ENCODE data around the gene SPIRE1.

SPIRE1 gene

GRCh38 chr18:12701161-12701560, 43.3 kb upstream of the SPIRE1 start:
- peak overlapping the region; percentile 8 for H3K4me2 ChIP-seq (ENCODE audit: low read length)
- no peak overlapping the region for H3K9ac ChIP-seq
- H3K27ac ChIP-seq: no peak overlapping the region
- TF ChIP-seq, protein P1, sequence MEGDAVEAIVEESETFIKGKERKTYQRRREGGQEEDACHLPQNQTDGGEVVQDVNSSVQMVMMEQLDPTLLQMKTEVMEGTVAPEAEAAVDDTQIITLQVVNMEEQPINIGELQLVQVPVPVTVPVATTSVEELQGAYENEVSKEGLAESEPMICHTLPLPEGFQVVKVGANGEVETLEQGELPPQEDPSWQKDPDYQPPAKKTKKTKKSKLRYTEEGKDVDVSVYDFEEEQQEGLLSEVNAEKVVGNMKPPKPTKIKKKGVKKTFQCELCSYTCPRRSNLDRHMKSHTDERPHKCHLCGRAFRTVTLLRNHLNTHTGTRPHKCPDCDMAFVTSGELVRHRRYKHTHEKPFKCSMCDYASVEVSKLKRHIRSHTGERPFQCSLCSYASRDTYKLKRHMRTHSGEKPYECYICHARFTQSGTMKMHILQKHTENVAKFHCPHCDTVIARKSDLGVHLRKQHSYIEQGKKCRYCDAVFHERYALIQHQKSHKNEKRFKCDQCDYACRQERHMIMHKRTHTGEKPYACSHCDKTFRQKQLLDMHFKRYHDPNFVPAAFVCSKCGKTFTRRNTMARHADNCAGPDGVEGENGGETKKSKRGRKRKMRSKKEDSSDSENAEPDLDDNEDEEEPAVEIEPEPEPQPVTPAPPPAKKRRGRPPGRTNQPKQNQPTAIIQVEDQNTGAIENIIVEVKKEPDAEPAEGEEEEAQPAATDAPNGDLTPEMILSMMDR (IDR thresholded peaks at IDR 0.05): no peak
- H2AFZ ChIP-seq: no peak overlapping the region
- H3K4me3 ChIP-seq (ENCODE audit: low read depth, low read length): no peak overlapping the region
- no peaks in the 10 kb centered on the region for H3K9me3 ChIP-seq (ENCODE audit: control insufficient read depth, low read length)
- peaks cover 8% of the 10 kb centered on the region for H3K4me1 ChIP-seq
- peaks cover 25% of the 10 kb centered on the region for H3K79me2 ChIP-seq
- no peaks in the 10 kb centered on the region for H3K27me3 ChIP-seq (ENCODE audit: control insufficient read depth, insufficient read depth, low read length)
- H3K36me3 ChIP-seq (ENCODE audit: control insufficient read depth, insufficient read depth, low read length): no peaks in the 10 kb centered on the region

- H3K4me3 ChIP-seq (ENCODE audit: low read depth, low read length): no peak overlapping the region
- no peak overlapping the region for H3K4me2 ChIP-seq (ENCODE audit: low read length)
- H3K4me1 ChIP-seq: peaks cover 8% of the 10 kb centered on the region
- no peaks in the 10 kb centered on the region for H3K36me3 ChIP-seq (ENCODE audit: control insufficient read depth, insufficient read depth, low read length)
- H3K27me3 ChIP-seq (ENCODE audit: control insufficient read depth, insufficient read depth, low read length): no peaks in the 10 kb centered on the region
- H3K9ac ChIP-seq: no peak overlapping the region
- no peak overlapping the region for H3K27ac ChIP-seq
- H3K9me3 ChIP-seq (ENCODE audit: control insufficient read depth, low read length): no peaks in the 10 kb centered on the region
- TF ChIP-seq, protein P1 (IDR thresholded peaks at IDR 0.05): no peak
- peaks cover 21% of the 10 kb centered on the region for H3K79me2 ChIP-seq
- H2AFZ ChIP-seq: no peak overlapping the region
Measured at GRCh38 chr18:12699747-12700146, 41.8 kb upstream of the SPIRE1 start.

DNA sequence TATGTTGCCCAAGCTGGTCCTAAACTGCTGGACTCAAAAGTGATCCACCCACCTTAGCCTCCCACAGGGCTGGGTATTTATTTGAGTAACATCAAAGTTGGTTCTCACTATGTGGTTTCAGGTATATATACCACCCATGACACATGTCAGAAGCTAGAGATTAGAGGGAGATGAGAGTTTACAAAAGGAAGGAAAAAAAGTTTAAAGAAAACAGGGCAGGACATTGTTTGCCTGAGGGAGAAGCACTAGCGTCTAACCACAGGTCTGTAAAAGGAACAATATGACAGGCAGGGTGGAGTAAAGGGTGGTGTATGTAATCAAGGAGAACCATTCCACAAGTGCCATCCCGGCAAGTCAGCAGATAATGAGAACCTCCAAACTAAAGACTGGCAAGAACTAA, 36.1 kb upstream of the SPIRE1 start:
- Histone ChIP-seq H3K9me3 (ENCODE audit: control insufficient read depth, low read length) (no peaks in the 10 kb centered on the region), H3K27ac (no peak overlapping the region), H2AFZ (no peak overlapping the region), H3K36me3 (ENCODE audit: control insufficient read depth, insufficient read depth, low read length) (no peaks in the 10 kb centered on the region), H3K79me2 (no peaks in the 10 kb centered on the region), H3K27me3 (ENCODE audit: control insufficient read depth, insufficient read depth, low read length) (no peaks in the 10 kb centered on the region), H3K4me2 (ENCODE audit: low read length) (no peak overlapping the region), H3K4me1 (no peaks in the 10 kb centered on the region), H3K9ac (no peak overlapping the region), H3K4me3 (ENCODE audit: low read depth, low read length) (no peak overlapping the region)
- TF ChIP-seq, protein P1 (IDR thresholded peaks at IDR 0.05): no peak

GRCh38 chr18:12692206-12692605, 34.3 kb upstream of the SPIRE1 start:
- H3K36me3 ChIP-seq (ENCODE audit: control insufficient read depth, insufficient read depth, low read length): no peaks in the 10 kb centered on the region
- no peaks in the 10 kb centered on the region for H3K27me3 ChIP-seq (ENCODE audit: control insufficient read depth, insufficient read depth, low read length)
- H3K79me2 ChIP-seq: no peaks in the 10 kb centered on the region
- H3K4me1 ChIP-seq: no peaks in the 10 kb centered on the region
- no peak overlapping the region for H3K9ac ChIP-seq
- H3K9me3 ChIP-seq (ENCODE audit: control insufficient read depth, low read length): no peaks in the 10 kb centered on the region
- H2AFZ ChIP-seq: no peak overlapping the region
- H3K4me3 ChIP-seq (ENCODE audit: low read depth, low read length): no peak overlapping the region
- H3K27ac ChIP-seq: no peak overlapping the region
- TF ChIP-seq, protein P1 (IDR thresholded peaks at IDR 0.05): no peak
- no peak overlapping the region for H3K4me2 ChIP-seq (ENCODE audit: low read length)

DNA sequence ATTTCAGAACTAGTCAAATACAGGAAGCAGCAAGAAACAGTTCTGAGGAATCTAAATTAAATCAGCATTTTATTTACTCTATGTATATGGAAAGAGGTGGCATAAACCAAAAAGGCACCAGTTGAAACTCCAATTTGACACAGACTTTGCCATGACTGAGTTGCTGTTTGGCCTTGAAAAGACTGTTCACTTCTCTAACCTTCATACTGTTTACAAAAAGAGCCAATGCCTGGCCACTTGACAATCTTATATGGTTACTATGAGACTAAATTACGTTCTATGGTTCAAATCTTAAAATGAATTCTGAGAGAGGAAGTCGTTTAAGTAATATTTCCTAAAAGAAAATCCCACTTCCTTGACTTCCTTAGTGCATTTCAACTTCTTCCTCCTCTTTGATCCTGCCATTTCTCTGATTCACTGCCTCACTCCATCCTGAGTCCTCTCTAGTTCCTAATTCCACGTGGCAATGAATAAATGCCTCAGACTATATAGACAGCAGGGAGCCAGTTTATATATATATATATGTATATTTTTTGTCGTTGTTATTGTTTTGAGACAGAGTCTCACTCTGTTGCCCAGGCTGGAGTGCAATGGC, 31.4 kb upstream of the SPIRE1 start:
- Histone ChIP-seq H2AFZ (no peak overlapping the region), H3K27me3 (ENCODE audit: control insufficient read depth, insufficient read depth, low read length) (no peaks in the 10 kb centered on the region), H3K4me1 (no peaks in the 10 kb centered on the region), H3K9ac (no peak overlapping the region), H3K9me3 (ENCODE audit: control insufficient read depth, low read length) (no peaks in the 10 kb centered on the region), H3K36me3 (ENCODE audit: control insufficient read depth, insufficient read depth, low read length) (no peaks in the 10 kb centered on the region), H3K4me3 (ENCODE audit: low read depth, low read length) (no peak overlapping the region), H3K79me2 (no peaks in the 10 kb centered on the region), H3K27ac (no peak overlapping the region), H3K4me2 (ENCODE audit: low read length) (no peak overlapping the region)
- TF ChIP-seq, protein P1 (IDR thresholded peaks at IDR 0.05): no peak
